K562 (cell line): ENCODE measurements around the gene INPP5K. TPM values are rescaled to one million over a fixed set of nuclear protein-coding genes. Genes with fewer than 3 reads are reported as not detected.

Source experiments
- CREM ChIP-seq: IDR thresholded peaks from 2 replicates; pipeline ENCODE4 v1.6.1; 2014; ENCODE audit warnings: antibody characterized with exemption, low read depth
- CXXC5 ChIP-seq: fragments of 250-450 bp; sonication (Bioruptor Pico); IDR thresholded peaks from 2 replicates; pipeline ENCODE4 v1.8.0; 2022; ENCODE audit warnings: inconsistent platforms, mild to moderate bottlenecking, moderate library complexity
- FOXM1 ChIP-seq, 2 experiments: fragments of 450-650 bp in 1 of 2; sonication (generic) in 1 of 2; formaldehyde crosslinking in 1 of 2; IDR thresholded peaks; 2 replicates each; pipeline versions ENCODE4 v1.6.1 to v1.9.0; 2017 to 2022; ENCODE audit warnings: low read depth in 2 of 2, mild to moderate bottlenecking in 2 of 2, missing genetic modification reagents in 1 of 2, moderate library complexity in 1 of 2
- KAT2B ChIP-seq: IDR thresholded peaks from one replicate; pipeline ENCODE4 v1.6.1; 2012; ENCODE audit warnings: low read depth, mild to moderate bottlenecking, control low read depth, inconsistent platforms, low read length, moderate library complexity
- MTA2 ChIP-seq: fragments of 450-650 bp; IDR thresholded peaks from 2 replicates; pipeline ENCODE4 v1.6.1; 2016; ENCODE audit warnings: low read depth
- NCOA4 ChIP-seq: fragments of 450-650 bp; IDR thresholded peaks from 2 replicates; pipeline ENCODE4 v1.6.1; 2018; ENCODE audit warnings: mild to moderate bottlenecking; ENCODE audit not compliant: partially characterized antibody
- NFIC ChIP-seq: fragments of 450-650 bp; IDR thresholded peaks from 2 replicates; pipeline ENCODE4 v1.6.1; 2017; ENCODE audit warnings: mild to moderate bottlenecking, inconsistent platforms
- PCBP2 ChIP-seq: fragments of 200-400 bp; formaldehyde crosslinking; IDR thresholded peaks from 2 replicates; pipeline ENCODE4 v1.6.1; 2018; ENCODE audit warnings: low read length, low read depth, mild to moderate bottlenecking, moderate library complexity; ENCODE audit not compliant: poor library complexity, severe bottlenecking
- PHF21A ChIP-seq: fragments of 450-650 bp; IDR thresholded peaks from 2 replicates; pipeline ENCODE4 v1.6.1; 2017; ENCODE audit warnings: low read depth, borderline replicate concordance
- PHF8 ChIP-seq: fragments of 200-600 bp; sonication (generic); IDR thresholded peaks from 2 replicates; pipeline ENCODE4 v1.6.1; 2012; ENCODE audit warnings: mixed run types, mild to moderate bottlenecking, inconsistent platforms, low read length, moderate library complexity, borderline replicate concordance
- POLR2B ChIP-seq: fragments of 450-650 bp; IDR thresholded peaks from 2 replicates; pipeline ENCODE4 v1.6.1; 2018; ENCODE audit warnings: low read depth; ENCODE audit not compliant: partially characterized antibody
- RBBP5 ChIP-seq: fragments of 200-600 bp; sonication (generic); IDR thresholded peaks from 2 replicates; pipeline ENCODE4 v1.6.1; 2012; ENCODE audit warnings: borderline replicate concordance, mild to moderate bottlenecking, low read length, control low read depth, inconsistent platforms; ENCODE audit not compliant: insufficient read depth, poor library complexity, severe bottlenecking
- SAFB2 ChIP-seq: fragments of 200-400 bp; formaldehyde crosslinking; IDR thresholded peaks from 2 replicates; pipeline ENCODE4 v1.6.1; 2018; ENCODE audit warnings: borderline replicate concordance, low read length, low read depth, moderate library complexity; ENCODE audit not compliant: severe bottlenecking
- SPI1 ChIP-seq: IDR thresholded peaks from 2 replicates; pipeline ENCODE4 v1.6.1; 2011; ENCODE audit warnings: low read depth, low read length, control low read depth, borderline replicate concordance
- SUPT5H ChIP-seq: fragments of 450-650 bp; IDR thresholded peaks from 2 replicates; pipeline ENCODE4 v1.6.1; 2016
- TCF7 ChIP-seq: sonication (generic); IDR thresholded peaks from 2 replicates; pipeline ENCODE4 v1.6.1; 2016; ENCODE audit warnings: antibody characterized with exemption, borderline replicate concordance
- USF1 ChIP-seq: sonication (generic); formaldehyde crosslinking; IDR thresholded peaks from 2 replicates; pipeline ENCODE4 v1.9.0; 2022; ENCODE audit warnings: mild to moderate bottlenecking, missing genetic modification reagents
- ZNF444 ChIP-seq: fragments of 250-450 bp; sonication (Bioruptor Pico); IDR thresholded peaks from 2 replicates; pipeline ENCODE4 v1.4.0; 2020; ENCODE audit warnings: mild to moderate bottlenecking, moderate library complexity
- ZNF785 ChIP-seq: fragments of 250-450 bp; sonication (Bioruptor Pico); IDR thresholded peaks from 2 replicates; pipeline ENCODE4 v1.4.0; 2020; ENCODE audit warnings: mild to moderate bottlenecking
- ZSCAN29 ChIP-seq: fragments of 450-650 bp; IDR thresholded peaks from 2 replicates; pipeline ENCODE4 v1.6.1; 2017
- ZZZ3 ChIP-seq: fragments of 450-650 bp; IDR thresholded peaks from 2 replicates; pipeline ENCODE4 v1.6.1; 2016; ENCODE audit warnings: antibody characterized with exemption, mild to moderate bottlenecking, moderate library complexity
- polyA plus RNA-seq, 8 experiments: library from polyadenylated mRNA; depleted of rRNA in 4 of 8; stranded (reverse) in 5 of 8; unstranded in 3 of 8; fragments of >200 nt; fragmentation: Nextera tagmentation in 2 of 8; fragmentation: Illumina TruSeq in 1 of 8; extraction: Ambion mirVana in 2 of 8; extraction: Trizol in 1 of 8; gene quantifications; 2 replicates each; pipeline versions ENCODE4 v1.2.1 to v1.2.3, GENCODE V29; 2011 to 2014; ENCODE audit warnings: inconsistent platforms in 1 of 8, missing spikeins in 1 of 8
- total RNA-seq, 7 experiments: library from RNA; depleted of rRNA in 6 of 7; stranded (reverse); fragments of >200 nt in 6 of 7; fragmentation: Illumina TruSeq in 2 of 7; extraction: Trizol in 2 of 7; gene quantifications; 2 replicates each; pipeline versions ENCODE4 v1.2.1 to v1.2.3, GENCODE V29; 2011 to 2021; ENCODE audit warnings: low replicate concordance in 1 of 7
- TF ChIP-seq, protein P1 (sequence below), 2 experiments: IDR thresholded peaks; 2 replicates each; pipeline ENCODE4 v1.6.1; 2011; ENCODE audit warnings: borderline replicate concordance in 1 of 2, control low read depth in 1 of 2, low read depth in 1 of 2, low read length in 1 of 2, mild to moderate bottlenecking in 1 of 2, mixed read lengths in 1 of 2, moderate library complexity in 1 of 2; ENCODE audit not compliant: insufficient read depth in 1 of 2, insufficient read length in 1 of 2, poor library complexity in 1 of 2, severe bottlenecking in 1 of 2; ENCODE audit errors: extremely low read depth in 1 of 2
- TF ChIP-seq, protein P2 (sequence below): conservative IDR thresholded peaks from 2 replicates; pipeline ENCODE4 v1.6.1; 2011; ENCODE audit warnings: low read depth, mild to moderate bottlenecking, low read length; ENCODE audit not compliant: control insufficient read depth

The INPP5K gene
- total and polyA plus RNA-seq, 9 of the 15 experiments (the other 6 are each of a cell fraction or from before 2014, with no cell fraction given): 0.63 to 15.1 (median 10.1) TPM

- no peak for TF ChIP-seq TCF7
- TF ChIP-seq FOXM1 (IDR thresholded peaks at IDR 0.05; ENCODE audit: low read depth): peak; percentile 64; the same call in 1 of the 2 replicates
- no peak for TF ChIP-seq FOXM1 (CRISPR knock-in tag; IDR thresholded peaks at IDR 0.05; ENCODE audit: low read depth)
- TF ChIP-seq RBBP5: no peak
- TF ChIP-seq MTA2: peak; percentile 82
- TF ChIP-seq USF1 (CRISPR knock-in tag): no peak
- TF ChIP-seq ZZZ3: no peak
- no peak for TF ChIP-seq ZSCAN29
- TF ChIP-seq SAFB2: no peak
- TF ChIP-seq SPI1: 0 out of 2 replicates have a peak, but pooled peaks have one; percentile 12
- no peak for TF ChIP-seq KAT2B
- TF ChIP-seq CXXC5: peak; percentile 92
- TF ChIP-seq SUPT5H: peak; percentile 62
- TF ChIP-seq NFIC: peak; percentile 78
- TF ChIP-seq ZNF444 (CRISPR knock-in tag): 0 out of 2 replicates have a peak, but pooled peaks have one; percentile 65
- TF ChIP-seq, protein P1, sequence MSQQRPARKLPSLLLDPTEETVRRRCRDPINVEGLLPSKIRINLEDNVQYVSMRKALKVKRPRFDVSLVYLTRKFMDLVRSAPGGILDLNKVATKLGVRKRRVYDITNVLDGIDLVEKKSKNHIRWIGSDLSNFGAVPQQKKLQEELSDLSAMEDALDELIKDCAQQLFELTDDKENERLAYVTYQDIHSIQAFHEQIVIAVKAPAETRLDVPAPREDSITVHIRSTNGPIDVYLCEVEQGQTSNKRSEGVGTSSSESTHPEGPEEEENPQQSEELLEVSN (IDR thresholded peaks at IDR 0.05; ENCODE audit: borderline replicate concordance in 1 of 2, extremely low read depth in 1 of 2, insufficient read depth in 1 of 2, insufficient read length in 1 of 2, low read depth in 1 of 2, low read length in 1 of 2, poor library complexity in 1 of 2, severe bottlenecking in 1 of 2): peak in 1 of 2 experiments; percentile 33
- peak; percentile 59 for TF ChIP-seq CREM
- no peak for TF ChIP-seq PCBP2
- TF ChIP-seq POLR2B: peak; percentile 39
- TF ChIP-seq NCOA4: no peak
- TF ChIP-seq, protein P2, sequence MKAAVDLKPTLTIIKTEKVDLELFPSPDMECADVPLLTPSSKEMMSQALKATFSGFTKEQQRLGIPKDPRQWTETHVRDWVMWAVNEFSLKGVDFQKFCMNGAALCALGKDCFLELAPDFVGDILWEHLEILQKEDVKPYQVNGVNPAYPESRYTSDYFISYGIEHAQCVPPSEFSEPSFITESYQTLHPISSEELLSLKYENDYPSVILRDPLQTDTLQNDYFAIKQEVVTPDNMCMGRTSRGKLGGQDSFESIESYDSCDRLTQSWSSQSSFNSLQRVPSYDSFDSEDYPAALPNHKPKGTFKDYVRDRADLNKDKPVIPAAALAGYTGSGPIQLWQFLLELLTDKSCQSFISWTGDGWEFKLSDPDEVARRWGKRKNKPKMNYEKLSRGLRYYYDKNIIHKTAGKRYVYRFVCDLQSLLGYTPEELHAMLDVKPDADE: no peak
- TF ChIP-seq PHF8: peak; percentile 64; the same call in 1 of the 2 replicates
- 0 out of 2 replicates have a peak, but pooled peaks have one; percentile 15 for TF ChIP-seq PHF21A
- TF ChIP-seq ZNF785 (CRISPR knock-in tag): no peak
Observed at GRCh38 chr17:1490643-1491442, 25.6 kb downstream of the INPP5K start (continued).
